ENCODE measurements around the gene LDLRAD3.
A peak's percentile ranks its signal among the peaks of the same experiment; 100 is the strongest.

The LDLRAD3 gene

GRCh38 chr11:36251823-36252222, 308.0 kb downstream of the LDLRAD3 start:
- no peak for DNase-seq

DNA sequence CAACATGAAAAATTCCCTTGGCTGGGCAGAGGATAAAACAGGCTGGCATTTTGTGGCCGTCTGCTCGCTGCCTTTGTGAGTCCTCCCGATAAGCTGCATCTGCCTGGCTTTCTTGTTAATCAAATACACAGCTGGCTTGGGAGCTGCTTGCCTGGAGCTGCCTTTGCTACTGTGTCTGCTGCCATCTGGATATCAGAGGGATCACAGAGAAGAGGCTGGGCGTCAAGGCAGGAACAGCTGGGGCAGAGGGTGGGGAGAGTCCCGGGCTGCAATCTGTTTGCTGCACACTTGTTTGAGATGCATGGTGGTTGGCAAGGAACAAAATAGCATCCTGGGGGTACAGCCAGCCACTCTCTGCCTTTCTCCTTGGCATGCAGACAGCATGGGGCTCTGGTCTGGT, 309.4 kb downstream of the LDLRAD3 start:
- DNase-seq, result peak; percentile 56

DNA sequence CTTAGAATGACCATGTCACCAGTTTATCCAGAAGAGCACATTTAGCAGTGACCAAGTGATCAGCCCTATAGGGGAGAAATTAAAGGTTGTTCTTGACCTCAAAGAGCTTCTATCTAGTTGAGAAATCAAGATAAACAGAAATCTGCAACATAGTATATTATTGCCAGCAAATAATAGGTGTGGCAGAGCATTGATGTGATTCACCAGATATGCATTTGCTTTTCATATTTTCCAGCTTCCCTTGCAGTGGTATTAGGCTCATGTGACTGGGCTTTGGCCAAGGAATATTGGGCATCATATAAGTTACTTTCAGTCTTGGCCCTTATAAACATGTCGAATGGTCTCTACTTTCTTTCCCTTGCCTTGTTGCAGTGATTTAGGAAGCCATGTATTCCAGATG, 310.9 kb downstream of the LDLRAD3 start:
- no peak for DNase-seq

DNA sequence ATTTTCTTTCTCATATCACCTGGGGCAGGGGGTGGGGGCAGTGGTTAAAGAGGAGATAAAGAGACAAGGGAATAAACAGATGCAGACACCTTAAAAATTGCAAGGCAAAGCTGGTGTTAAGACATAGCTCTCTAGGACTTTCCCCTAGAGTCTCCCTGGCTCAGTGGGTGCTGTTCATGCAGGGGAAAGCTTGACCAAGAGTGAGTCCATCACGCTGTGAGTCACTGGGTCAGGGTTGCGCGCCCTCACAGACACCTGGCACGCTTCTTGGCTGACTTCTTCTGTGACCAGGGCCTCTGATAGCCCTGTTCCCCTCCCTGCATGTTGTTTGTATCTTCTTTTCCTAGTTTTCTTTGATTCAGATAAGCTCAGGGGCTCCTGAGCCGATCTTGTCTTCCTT, 313.5 kb downstream of the LDLRAD3 start:
- DNase-seq, result no peak

DNA sequence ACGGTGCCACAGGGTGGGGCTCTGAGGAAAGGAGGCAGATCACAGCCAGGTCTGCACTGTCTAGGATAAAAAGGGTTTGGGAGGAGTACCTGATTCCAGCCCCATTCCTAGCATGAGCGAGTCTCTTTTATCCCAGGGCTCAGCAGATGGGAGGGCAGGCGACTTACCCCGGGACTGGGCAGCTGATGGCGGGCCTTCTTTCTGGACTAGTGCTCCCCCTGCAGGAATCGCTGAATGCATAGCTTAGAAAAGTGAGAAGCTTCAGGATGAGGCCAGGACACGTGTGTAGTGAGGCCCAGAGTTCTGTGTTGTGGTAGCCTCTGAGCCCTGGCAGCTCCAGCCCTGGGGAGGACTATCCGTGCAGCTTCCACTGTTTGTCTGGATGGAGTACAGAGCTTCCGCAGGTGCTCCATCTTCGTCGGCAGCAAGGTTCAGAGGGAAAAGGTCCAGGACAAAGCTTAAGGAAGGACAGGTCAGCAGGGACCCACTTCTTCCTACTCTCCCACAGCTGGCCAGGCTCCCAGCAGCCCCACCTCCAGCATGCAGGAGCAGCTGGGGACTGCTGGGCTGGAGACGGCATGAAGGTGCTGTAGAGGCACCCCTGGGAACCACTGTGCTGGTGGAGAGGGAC, 315.0 kb downstream of the LDLRAD3 start:
- peak; percentile 82 for DNase-seq

- no peak for DNase-seq
These were observed 317.2 kb downstream of the LDLRAD3 start for GRCh38 chr11:36261094-36261493.

DNA sequence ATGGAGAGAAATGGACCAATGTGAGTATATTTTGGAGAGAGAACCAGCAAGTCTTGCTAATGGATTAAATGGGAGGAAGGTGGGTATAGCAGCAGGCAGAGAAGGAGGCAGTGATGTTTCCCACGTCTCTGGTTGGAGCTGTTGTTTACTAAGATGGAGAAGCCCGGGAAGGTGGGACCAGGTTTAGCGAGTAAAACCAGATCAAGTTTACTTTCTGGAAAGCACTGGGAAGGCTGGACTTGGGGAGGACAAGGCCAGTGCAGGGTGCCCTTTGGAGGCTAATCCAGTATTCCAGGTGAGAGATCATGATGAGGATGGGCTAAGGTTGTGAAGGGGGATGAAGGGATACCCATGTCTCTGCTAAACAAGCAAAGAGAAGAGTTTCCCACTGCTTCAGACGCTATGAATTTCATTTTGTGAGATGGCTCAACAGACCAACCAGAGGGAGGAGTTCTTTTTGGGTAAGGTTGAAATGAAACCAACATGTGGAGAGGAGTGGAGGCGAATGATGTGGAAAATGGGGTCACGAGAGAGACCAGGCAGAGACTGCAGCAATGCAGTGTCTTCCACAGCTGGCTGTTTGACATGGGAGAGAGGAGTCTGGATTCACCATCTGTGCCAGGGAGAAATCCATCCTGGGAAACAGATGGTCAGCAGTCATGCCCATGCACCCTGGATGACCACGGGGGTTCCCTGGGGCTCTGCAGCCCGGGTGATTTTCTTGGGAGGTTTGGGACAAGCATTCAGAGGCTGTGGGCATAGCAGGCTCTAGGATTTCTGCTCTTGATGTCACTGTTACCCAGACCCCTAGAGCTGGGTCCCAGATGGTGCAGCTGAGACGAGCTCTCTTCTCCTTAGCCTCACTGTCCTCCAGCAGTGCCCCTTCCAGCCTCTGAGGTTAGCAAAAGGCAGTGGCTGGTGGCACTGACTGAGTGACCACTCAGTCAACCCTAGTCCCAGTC, 320.4 kb downstream of the LDLRAD3 start:
- DNase-seq, result no peak

DNA sequence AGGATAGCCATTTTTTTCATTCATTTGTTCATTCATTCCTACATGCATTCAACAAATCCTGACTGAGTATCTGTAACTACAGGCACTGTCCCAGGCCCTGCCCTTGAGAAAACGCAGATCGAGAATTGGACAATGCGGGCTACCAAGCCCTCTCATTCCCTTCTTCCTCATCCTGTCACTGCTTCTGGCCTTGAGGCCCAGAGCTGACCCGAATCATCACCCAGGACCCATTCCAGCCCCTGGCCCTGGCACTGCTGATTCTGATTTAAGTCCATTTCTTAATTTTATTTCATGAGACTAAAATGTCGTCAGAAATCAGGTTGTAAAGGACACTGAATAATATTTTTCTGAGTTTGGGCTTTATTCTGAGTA, 321.1 kb downstream of the LDLRAD3 start:
- no peak for DNase-seq

GRCh38 chr11:36265793-36266628, 322.1 kb downstream of the LDLRAD3 start:
- DNase-seq, result peak; percentile 75

DNA sequence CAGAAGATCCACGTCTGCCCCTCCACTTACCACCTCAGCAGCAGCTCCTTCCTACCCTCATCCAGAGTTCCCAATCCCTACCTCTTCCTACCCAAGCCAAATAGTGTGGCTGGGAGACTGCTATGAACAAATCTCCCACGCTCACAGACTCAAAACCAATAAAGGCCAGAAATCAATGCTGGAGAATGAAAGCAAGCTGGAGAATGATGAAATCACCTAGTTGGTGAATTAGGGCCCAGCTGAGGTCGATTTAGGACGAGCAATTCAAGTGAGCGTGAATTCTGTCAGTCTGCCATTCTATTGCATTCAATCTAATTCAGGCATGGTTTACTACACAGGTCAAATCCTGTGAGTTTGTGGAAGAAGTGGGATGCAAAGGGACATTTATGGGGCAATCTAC, 322.9 kb downstream of the LDLRAD3 start:
- DNase-seq, result no peak

DNA sequence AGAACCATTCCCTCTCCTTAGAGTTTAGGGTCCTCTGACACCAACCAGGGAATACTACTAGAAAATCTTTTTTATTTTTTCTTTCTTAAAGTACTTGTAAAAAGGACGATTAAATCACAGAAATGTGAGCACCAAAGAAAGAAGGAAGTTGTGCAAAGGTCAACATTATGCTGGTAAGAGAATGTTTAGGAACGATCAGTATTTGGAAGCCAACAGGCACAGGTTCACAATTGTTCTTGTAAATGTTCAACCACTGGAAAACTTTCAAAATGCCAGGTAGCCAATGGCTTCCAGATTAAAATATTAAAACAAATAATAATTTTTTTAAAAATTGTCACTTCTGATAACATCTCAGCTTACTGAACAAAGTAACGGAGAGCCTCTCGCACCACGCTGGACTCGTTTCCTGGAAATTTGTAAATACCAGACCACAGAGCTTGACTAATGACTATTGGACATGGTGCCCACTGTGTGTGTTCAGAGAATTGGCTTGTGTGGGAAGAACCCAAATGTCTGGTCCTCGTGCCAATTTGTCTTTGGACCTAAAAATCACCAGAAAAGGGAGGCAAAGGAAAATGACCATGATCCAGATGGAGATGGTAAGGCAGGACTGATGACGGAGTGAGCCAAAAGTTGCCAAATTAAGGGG, 324.6 kb downstream of the LDLRAD3 start:
- peak; percentile 24 for DNase-seq

DNA sequence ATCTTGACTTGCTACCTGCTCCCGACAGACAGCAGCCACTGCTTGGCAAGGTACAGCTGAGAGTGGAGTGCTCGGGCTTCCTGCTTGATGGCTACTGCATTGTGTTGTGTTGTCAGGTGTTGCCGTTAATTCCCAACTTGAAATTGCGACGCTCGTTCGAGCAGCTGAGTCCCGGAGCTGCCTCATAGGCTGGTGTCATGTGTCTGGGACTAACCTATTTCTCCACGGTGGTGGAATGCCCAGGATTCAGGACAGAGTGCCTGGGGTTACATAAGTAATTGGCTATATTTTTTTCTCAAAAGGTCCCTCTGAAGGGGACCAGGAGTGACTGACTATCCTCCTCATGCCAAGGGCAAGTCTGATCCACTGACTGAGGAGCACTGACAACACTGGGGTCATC, 326.8 kb downstream of the LDLRAD3 start:
- no peak for DNase-seq

- DNase-seq, result peak; percentile 63
These were observed 328.0 kb downstream of the LDLRAD3 start for GRCh38 chr11:36271794-36272407.

DNA sequence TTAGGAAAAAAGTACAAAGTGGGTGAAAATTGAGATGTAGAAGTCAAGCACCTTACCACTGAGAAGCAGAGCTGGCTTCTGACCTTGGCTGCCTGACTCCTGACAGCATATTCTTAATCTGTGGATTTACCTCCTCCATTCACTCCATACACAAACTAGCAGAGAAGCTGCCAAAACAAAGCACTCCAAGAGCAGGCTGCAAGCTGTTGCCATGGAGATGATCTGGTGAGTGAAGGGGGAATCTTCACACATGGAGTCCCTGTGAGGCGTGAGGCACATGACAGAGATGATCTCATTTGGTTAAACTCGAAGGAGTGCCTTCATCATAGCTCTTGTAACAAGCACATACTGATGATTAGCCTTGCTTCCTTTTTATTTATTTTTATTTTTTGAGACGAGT, 329.2 kb downstream of the LDLRAD3 start:
- no peak for DNase-seq

DNA sequence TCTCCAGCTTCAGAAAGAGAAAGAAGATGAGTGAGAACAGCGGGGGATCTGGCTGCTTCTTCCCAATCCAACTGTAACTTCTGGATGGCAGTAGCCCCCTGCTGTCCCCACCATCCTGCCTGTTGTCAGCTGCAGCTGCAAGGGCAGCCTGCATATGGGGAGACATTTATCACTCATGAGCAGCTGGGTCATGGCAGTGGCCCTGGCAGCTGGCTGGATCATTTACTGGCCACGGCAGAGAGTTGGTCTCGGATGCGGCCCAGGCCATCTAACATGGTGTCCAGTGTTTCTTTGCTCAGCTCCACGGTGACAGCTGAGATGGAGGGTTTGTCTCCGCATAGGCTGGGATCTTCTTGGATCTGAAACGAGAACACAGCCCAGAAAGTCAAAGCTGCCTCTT, 330.6 kb downstream of the LDLRAD3 start:
- no peak for DNase-seq

DNA sequence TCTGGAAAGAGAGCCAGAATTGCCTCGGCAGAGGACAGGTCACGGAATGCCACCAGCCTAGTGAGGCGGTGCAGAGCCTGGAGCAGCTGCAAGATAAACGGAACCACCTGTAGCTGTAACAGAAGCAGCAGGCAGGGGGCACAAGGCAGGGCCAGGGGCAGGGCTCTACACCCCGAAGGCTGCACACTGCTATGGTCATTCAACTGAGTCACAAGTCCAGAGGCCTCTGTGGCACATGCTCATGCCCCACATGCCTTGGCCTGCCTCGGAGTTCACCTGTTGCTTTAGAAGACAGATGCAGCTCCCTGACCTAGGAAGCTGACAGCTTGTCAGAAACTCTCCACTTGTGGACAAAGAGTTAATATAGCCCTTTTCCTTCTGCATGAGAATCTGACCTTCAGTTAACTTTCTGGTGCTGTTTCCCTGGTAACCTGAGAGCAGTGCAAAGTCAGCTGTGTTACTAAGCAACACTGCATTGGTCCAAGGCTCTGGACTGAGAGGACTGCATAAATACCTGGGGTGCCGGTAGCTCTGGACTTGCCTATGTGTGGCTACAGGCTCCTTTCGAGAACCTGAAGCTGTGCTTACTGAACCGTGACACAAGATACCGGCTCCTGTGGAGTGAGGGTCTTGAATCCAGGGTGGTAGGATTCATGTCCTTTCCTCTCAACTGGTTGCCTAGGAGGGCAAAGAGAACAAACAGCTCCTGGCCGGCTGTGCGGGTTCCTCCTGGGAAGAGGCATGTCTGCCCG, 334.8 kb downstream of the LDLRAD3 start:
- no peak for DNase-seq

- no peak for DNase-seq
These were observed 336.7 kb downstream of the LDLRAD3 start for GRCh38 chr11:36280531-36280930.
